ENCODE measurements around the gene OR13J1.

The OR13J1 gene

GRCh38 chr9:35840881-35841644 is 29.1 kb downstream of the OR13J1 start:
- H3K4me3 ChIP-seq (ENCODE audit: low read depth, low read length) = no peak overlapping the region
- no peak for TF ChIP-seq CTCF (IDR thresholded peaks at IDR 0.05; ENCODE audit: low read depth, low read length)
- no peak for DNase-seq

GRCh38 chr9:35839926-35840325 is 30.3 kb downstream of the OR13J1 start:
- no peak overlapping the region for H3K4me3 ChIP-seq (ENCODE audit: low read depth, low read length)

More at GRCh38 chr9:35840881-35841644, 29.1 kb downstream of the OR13J1 start:
- Histone ChIP-seq H3K9me3 (no peaks in the 10 kb centered on the region), H3K4me1 (no peaks in the 10 kb centered on the region), H3K27me3 (no peaks in the 10 kb centered on the region), H3K36me3 (no peaks in the 10 kb centered on the region)

GRCh38 chr9:35836595-35836994 is 33.6 kb downstream of the OR13J1 start:
- DNase-seq = no peak
- no peaks in the 10 kb centered on the region for H3K36me3 ChIP-seq
- H3K9me3 ChIP-seq = no peaks in the 10 kb centered on the region
- H3K4me3 ChIP-seq (ENCODE audit: low read depth, low read length) = no peak overlapping the region
- no peak for TF ChIP-seq CTCF (IDR thresholded peaks at IDR 0.05; ENCODE audit: low read depth, low read length)
- no peaks in the 10 kb centered on the region for H3K4me1 ChIP-seq
- H3K27me3 ChIP-seq = no peaks in the 10 kb centered on the region

More at GRCh38 chr9:35839926-35840325, 30.3 kb downstream of the OR13J1 start:
- DNase-seq = no peak
- H3K27me3 ChIP-seq = no peaks in the 10 kb centered on the region
- H3K4me1 ChIP-seq = no peaks in the 10 kb centered on the region
- H3K9me3 ChIP-seq = no peaks in the 10 kb centered on the region
- no peak for TF ChIP-seq CTCF (IDR thresholded peaks at IDR 0.05; ENCODE audit: low read depth, low read length)
- H3K36me3 ChIP-seq = no peaks in the 10 kb centered on the region

- no peaks in the 10 kb centered on the region for H3K9me3 ChIP-seq
- no peaks in the 10 kb centered on the region for H3K4me1 ChIP-seq
- no peak overlapping the region for H3K4me3 ChIP-seq (ENCODE audit: low read depth, low read length)
- TF ChIP-seq CTCF (IDR thresholded peaks at IDR 0.05; ENCODE audit: low read depth, low read length) = no peak
- H3K27me3 ChIP-seq = no peaks in the 10 kb centered on the region
- no peak for DNase-seq
- no peaks in the 10 kb centered on the region for H3K36me3 ChIP-seq
These were observed 34.4 kb downstream of the OR13J1 start for GRCh38 chr9:35835766-35836165.

- no peaks in the 10 kb centered on the region for H3K27me3 ChIP-seq
- no peaks in the 10 kb centered on the region for H3K9me3 ChIP-seq
- no peak overlapping the region for H3K4me3 ChIP-seq (ENCODE audit: low read depth, low read length)
- no peaks in the 10 kb centered on the region for H3K36me3 ChIP-seq
- peak; percentile 48 for TF ChIP-seq CTCF (IDR thresholded peaks at IDR 0.05; ENCODE audit: low read depth, low read length)
- H3K4me1 ChIP-seq = no peaks in the 10 kb centered on the region
- no peak for DNase-seq
These were observed 35.0 kb downstream of the OR13J1 start for GRCh38 chr9:35835216-35835632.
